OCI-LY1 (cell line): ENCODE measurements around the gene KRABD2.

Experiments
- EZH2 ChIP-seq: fragments of 200-600 bp; sonication (generic), shearing (Covaris generic); IDR thresholded peaks from 2 replicates; pipeline ENCODE4 v1.8.0; 2017; ENCODE audit warnings: borderline replicate concordance, mixed run types, mild to moderate bottlenecking, antibody characterized with exemption, low read length, moderate library complexity, mixed read lengths
- TF ChIP-seq, protein P1 (sequence below): fragments of 200-600 bp; sonication (generic), shearing (Covaris generic); IDR thresholded peaks from 2 replicates; pipeline ENCODE4 v1.5.1; 2017; ENCODE audit warnings: mild to moderate bottlenecking, antibody characterized with exemption, low read length, moderate library complexity, mixed read lengths

DNA sequence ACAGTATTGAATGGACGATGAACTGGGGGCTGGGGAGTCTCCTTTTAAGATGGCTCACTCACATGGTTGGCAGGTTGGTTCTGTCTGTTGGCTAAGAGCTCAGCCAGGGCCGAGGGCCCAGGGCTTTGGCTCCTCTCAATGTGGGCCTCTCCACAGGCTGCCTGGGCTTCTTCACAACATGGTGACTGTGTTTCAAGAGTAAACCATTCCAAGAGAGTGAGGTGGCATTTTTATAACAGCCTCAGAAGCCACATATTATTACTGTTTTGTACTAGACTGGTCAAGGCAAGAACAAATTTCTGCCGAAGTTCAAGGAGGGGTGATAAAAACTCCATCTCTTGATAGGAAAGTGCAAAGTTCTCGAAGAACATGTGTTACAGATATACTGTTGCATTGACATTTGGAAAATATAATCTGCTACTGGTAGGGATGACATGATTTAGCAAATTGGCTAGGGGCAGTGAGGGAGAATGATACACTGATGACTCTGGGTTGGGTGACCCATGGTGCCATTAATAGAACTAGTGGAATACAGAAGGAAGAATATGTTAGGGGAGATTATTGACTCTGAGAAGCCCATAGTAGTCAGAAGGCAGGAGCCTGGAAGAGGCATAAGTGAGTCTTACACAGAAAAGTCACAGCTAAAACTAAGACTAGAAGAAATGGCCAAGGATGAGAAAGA lies 13.7 kb downstream of the KRABD2 start:
- TF ChIP-seq, protein P1, sequence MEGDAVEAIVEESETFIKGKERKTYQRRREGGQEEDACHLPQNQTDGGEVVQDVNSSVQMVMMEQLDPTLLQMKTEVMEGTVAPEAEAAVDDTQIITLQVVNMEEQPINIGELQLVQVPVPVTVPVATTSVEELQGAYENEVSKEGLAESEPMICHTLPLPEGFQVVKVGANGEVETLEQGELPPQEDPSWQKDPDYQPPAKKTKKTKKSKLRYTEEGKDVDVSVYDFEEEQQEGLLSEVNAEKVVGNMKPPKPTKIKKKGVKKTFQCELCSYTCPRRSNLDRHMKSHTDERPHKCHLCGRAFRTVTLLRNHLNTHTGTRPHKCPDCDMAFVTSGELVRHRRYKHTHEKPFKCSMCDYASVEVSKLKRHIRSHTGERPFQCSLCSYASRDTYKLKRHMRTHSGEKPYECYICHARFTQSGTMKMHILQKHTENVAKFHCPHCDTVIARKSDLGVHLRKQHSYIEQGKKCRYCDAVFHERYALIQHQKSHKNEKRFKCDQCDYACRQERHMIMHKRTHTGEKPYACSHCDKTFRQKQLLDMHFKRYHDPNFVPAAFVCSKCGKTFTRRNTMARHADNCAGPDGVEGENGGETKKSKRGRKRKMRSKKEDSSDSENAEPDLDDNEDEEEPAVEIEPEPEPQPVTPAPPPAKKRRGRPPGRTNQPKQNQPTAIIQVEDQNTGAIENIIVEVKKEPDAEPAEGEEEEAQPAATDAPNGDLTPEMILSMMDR: no peak
- no peak for TF ChIP-seq EZH2
